Urothelium cell line (cell line): ENCODE data around the gene MUC5AC.
"Not testable (repeated sequence)": the region's sequence is repeated elsewhere in the genome, so short reads cannot be mapped to it uniquely, and the experiment has no call there.

Experiments used
- DNase-seq: peaks from one replicate; pipeline ENCODE4 v3.0.0; 2011; ENCODE audit warnings: low spot score, mixed read lengths
- FAIRE-seq: peaks from 2 replicates; lab custom pipeline; 2011; peaks lifted over from hg19 to GRCh38; lab: Jason Lieb, UNC

The MUC5AC gene

DNA sequence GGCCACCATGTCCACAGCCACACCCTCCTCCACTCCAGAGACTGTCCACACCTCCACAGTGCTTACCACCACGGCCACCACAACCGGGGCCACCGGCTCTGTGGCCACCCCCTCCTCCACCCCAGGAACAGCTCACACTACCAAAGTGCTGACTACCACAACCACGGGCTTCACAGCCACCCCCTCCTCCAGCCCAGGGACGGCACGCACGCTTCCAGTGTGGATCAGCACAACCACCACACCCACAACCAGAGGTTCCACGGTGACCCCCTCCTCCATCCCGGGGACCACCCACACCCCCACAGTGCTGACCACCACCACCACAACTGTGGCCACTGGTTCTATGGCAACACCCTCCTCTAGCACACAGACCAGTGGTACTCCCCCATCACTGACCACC lies 86.8 kb downstream of the MUC5AC start:
- not testable (repeated sequence) for FAIRE-seq, DNase-seq

GRCh38 chr11:1245717-1246116 lies 88.0 kb downstream of the MUC5AC start:
- not testable (repeated sequence) for DNase-seq, FAIRE-seq

- not testable (repeated sequence) for DNase-seq, FAIRE-seq
These were observed 88.5 kb downstream of the MUC5AC start for GRCh38 chr11:1246301-1246700.

DNA sequence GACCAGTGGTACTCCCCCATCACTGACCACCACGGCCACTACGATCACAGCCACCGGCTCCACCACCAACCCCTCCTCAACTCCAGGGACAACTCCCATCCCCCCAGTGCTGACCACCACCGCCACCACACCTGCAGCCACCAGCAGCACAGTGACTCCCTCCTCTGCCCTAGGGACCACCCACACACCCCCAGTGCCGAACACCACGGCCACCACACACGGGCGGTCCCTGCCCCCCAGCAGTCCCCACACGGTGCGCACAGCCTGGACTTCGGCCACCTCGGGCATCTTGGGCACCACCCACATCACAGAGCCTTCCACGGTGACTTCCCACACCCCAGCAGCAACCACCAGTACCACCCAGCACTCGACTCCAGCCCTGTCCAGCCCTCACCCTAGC lies 89.3 kb downstream of the MUC5AC start:
- not testable (repeated sequence) for FAIRE-seq, DNase-seq

GRCh38 chr11:1248951-1249350 lies 91.2 kb downstream of the MUC5AC start:
- not testable (repeated sequence) for DNase-seq, FAIRE-seq

- DNase-seq, FAIRE-seq: not testable (repeated sequence)
These were observed 92.7 kb downstream of the MUC5AC start for GRCh38 chr11:1250411-1250810.
